AG04449 (cell line): ENCODE data around the gene NDUFS8.
A peak's percentile ranks its signal among the peaks of the same experiment; 100 is the strongest.

Experiments
- CTCF ChIA-PET: fragments of 350-600 bp; formaldehyde crosslinking; extraction: SDS; loops from one replicate; lab custom pipeline; 2021; ENCODE audit warnings: antibody characterized with exemption; lab: Yijun Ruan, JAX
- POLR2A ChIA-PET: fragments of 400-600, 350-600 bp; formaldehyde crosslinking; extraction: SDS; loops from one replicate; lab custom pipeline; 2020; ENCODE audit warnings: antibody characterized with exemption, inconsistent platforms; lab: Yijun Ruan, JAX
- DNase-seq: peaks from one replicate; pipeline ENCODE4 v3.0.0-alpha.2; 2010; ENCODE audit warnings: low read depth, low spot score
- H3K4me3 ChIP-seq: 2 replicates; pipeline ENCODE4 v1.5.1; 2011; ENCODE audit warnings: low read depth, mild to moderate bottlenecking, control low read depth, low read length
- TF ChIP-seq, protein P1 (sequence below): IDR thresholded peaks from one replicate; pipeline ENCODE4 v1.5.1; 2011; ENCODE audit warnings: mild to moderate bottlenecking, moderate library complexity, low read length, control low read depth, inconsistent platforms; ENCODE audit not compliant: insufficient read depth; ENCODE audit errors: missing control alignments

Gene NDUFS8

DNA sequence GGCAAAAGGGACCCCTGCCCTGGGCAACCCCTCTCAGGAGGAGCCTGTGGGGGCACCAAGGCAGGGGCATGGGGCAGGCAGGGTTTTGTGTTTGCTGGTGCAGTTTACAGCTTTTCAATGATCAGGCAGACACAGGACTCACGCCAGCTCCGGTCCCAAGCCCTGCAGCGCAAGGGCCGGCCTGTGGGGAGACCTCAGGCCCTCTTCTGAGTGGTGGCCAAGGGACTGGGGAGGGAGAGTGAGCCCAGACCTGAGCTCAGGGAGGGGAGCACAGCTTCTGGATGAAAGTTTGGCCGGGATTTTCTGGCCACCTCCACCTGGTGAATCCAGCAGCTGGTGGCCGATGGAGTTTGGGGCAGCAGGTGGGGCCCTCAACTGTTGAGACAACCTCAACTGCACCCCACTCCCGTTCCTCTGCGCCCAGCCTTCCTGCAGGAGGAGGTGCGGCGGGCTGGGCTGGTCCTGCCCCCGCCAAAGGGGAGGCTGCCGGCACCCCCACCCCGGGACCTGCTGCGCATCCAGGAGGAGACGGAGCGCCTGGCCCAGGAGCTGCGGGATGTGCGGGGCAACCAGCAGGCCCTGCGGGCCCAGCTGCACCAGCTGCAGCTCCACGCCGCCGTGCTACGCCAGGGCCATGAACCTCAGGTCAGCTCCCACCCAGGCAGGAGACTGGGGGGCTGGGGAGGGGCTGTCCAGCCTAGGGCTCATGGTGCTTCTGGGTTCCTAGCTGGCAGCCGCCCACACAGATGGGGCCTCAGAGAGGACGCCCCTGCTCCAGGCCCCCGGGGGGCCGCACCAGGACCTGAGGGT lies 11.9 kb downstream of the NDUFS8 start:
- no peak for DNase-seq
- CTCF ChIA-PET = interaction anchor here (1.5 to 1.8 kb wide), 4 partner anchors 10 to 167 kb away, joined by 3 to 5 read pairs (median 4); no protein-coding TSS in a partner anchor

DNA sequence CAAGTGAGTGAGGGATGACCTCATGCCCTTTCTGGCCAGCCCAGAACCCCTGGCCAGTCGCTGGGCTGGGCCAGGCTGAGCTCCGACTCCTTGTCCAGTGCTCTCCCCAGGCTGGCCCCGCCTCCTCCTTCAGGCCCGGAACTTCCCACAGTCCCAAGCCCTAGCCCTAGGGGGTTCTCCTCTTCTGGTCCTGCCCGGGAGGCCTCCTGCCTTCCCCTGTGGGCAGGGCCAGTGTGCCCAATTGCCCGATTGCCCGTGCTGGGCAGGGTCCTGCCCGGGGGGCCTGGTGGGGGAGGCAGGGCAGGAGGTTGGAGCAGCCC lies 12.5 kb downstream of the NDUFS8 start:
- ChIA-PET POLR2A (interaction anchor here (1.7 to 2.8 kb wide), 3 partner anchors 10 to 33 kb away, joined by 5 to 17 read pairs (median 6); partner anchors contain the start of genes ALDH3B1 and NDUFS8), CTCF (interaction anchor here (1.6 to 1.8 kb wide), 3 partner anchors 9 to 166 kb away, joined by 4 to 5 read pairs (median 4); no protein-coding TSS in a partner anchor)
- DNase-seq = no peak
- TF ChIP-seq, protein P1, sequence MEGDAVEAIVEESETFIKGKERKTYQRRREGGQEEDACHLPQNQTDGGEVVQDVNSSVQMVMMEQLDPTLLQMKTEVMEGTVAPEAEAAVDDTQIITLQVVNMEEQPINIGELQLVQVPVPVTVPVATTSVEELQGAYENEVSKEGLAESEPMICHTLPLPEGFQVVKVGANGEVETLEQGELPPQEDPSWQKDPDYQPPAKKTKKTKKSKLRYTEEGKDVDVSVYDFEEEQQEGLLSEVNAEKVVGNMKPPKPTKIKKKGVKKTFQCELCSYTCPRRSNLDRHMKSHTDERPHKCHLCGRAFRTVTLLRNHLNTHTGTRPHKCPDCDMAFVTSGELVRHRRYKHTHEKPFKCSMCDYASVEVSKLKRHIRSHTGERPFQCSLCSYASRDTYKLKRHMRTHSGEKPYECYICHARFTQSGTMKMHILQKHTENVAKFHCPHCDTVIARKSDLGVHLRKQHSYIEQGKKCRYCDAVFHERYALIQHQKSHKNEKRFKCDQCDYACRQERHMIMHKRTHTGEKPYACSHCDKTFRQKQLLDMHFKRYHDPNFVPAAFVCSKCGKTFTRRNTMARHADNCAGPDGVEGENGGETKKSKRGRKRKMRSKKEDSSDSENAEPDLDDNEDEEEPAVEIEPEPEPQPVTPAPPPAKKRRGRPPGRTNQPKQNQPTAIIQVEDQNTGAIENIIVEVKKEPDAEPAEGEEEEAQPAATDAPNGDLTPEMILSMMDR = no peak
- peak overlapping the region; percentile 15; the same call in 1 of the 2 replicates for H3K4me3 ChIP-seq

More for the DNA sequence above, 11.9 kb downstream of the NDUFS8 start:
- TF ChIP-seq, protein P1 = no peak
- H3K4me3 ChIP-seq = no peak overlapping the region
- POLR2A ChIA-PET = interaction anchor here (0.6 to 2.8 kb wide), 5 partner anchors 11 to 32 kb away, joined by 3 to 17 read pairs (median 5); partner anchors contain the start of genes ALDH3B1 and NDUFS8

DNA sequence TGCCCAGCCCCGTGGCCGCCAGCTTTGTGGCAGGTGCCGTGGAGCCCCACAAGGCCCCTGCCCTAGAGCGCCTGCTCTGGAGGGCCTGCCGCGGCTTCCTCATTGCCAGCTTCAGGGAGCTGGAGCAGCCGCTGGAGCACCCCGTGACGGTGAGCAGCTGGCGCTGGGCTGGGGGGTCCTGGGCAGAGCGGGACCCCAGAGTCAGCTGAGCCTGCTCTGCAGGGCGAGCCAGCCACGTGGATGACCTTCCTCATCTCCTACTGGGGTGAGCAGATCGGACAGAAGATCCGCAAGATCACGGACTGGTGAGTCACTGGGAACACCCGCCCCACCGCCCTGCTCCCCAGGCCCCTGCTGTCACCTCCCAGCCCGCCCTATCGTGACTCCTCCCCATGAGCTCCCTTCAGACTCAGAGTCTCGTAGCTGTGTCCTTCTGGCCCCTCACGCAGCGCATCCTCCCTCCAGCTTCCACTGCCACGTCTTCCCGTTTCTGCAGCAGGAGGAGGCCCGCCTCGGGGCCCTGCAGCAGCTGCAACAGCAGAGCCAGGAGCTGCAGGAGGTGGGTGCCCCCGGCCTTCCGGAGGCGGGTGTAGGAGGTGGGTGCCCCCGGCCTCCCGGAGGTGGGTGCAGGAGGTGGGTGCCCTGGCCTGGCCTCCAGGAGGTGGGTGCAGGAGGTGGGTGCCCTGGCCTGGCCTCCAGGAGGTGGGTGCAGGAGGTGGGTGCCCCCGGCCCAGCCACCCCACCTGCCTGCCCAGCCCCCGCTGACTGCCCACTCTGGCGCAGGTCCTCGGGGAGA lies 13.1 kb downstream of the NDUFS8 start:
- DNase-seq = no peak
- peak overlapping the region; percentile 12; the same call in 1 of the 2 replicates for H3K4me3 ChIP-seq
- ChIA-PET POLR2A (interaction anchor here (0.6 to 2.8 kb wide), 3 partner anchors 9 to 33 kb away, joined by 3 to 17 read pairs (median 6); partner anchors contain the start of gene ALDH3B1), CTCF (interaction anchor here (1.6 to 1.8 kb wide), 3 partner anchors 9 to 166 kb away, joined by 4 to 5 read pairs (median 4); no protein-coding TSS in a partner anchor)
- TF ChIP-seq, protein P1 = no peak

DNA sequence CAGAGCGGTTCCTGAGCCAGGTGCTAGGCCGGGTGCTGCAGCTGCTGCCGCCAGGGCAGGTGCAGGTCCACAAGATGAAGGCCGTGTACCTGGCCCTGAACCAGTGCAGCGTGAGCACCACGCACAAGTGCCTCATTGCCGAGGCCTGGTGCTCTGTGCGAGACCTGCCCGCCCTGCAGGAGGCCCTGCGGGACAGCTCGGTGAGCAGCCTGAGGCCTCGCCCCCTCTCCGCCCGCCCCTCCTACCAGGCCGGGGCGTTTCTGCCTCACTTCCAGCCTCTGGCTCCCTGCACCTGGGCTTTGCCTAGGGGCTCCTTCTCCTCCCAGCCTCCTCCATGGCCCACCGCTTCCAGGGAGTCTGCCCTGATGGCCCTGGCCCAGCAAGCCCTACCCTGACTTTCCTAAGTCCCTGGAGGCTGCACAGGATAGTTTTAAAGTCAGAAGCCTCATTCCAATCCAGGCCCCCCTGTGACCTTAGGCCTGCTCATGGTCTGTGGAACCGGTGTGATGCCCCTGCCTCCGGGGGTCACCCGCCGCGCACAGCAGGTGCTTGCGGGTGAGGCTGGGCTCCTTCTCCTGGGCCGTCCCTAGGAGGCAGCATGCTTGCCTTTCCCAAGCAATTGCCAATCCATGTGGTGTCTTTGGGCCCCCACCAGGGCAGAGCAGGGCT lies 13.8 kb downstream of the NDUFS8 start:
- no peak for DNase-seq
- POLR2A ChIA-PET = interaction anchor here (0.6 to 2.8 kb wide), 3 partner anchors 9 to 34 kb away, joined by 3 to 17 read pairs (median 6); partner anchors contain the start of gene ALDH3B1
- TF ChIP-seq, protein P1 = no peak
- CTCF ChIA-PET = interaction anchor here (1.6 to 1.8 kb wide), 2 partner anchors 10 to 165 kb away, joined by 4 read pairs; no protein-coding TSS in a partner anchor
- H3K4me3 ChIP-seq = no peak overlapping the region

DNA sequence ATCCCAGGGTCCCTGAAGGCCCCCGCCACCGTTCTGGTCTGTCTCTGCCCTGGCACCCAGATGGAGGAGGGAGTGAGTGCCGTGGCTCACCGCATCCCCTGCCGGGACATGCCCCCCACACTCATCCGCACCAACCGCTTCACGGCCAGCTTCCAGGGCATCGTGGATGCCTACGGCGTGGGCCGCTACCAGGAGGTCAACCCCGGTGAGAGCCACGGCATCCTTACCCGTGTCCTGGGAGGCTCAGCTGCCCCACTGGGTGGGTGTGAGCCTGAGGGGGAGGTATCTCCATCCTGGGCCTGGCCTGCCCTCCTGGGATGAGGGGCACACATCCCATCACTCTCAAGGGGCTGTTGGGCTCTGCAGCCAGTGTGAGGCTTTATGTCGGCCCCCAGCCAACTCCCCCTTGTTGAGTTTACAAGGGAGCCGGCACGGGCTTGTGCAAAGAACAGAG lies 14.4 kb downstream of the NDUFS8 start:
- TF ChIP-seq, protein P1 = no peak
- ChIA-PET CTCF (no interaction called here), POLR2A (no interaction called here)
- H3K4me3 ChIP-seq = no peak overlapping the region
- DNase-seq = no peak
